ENCODE measurements around the gene DLG2.

DNA sequence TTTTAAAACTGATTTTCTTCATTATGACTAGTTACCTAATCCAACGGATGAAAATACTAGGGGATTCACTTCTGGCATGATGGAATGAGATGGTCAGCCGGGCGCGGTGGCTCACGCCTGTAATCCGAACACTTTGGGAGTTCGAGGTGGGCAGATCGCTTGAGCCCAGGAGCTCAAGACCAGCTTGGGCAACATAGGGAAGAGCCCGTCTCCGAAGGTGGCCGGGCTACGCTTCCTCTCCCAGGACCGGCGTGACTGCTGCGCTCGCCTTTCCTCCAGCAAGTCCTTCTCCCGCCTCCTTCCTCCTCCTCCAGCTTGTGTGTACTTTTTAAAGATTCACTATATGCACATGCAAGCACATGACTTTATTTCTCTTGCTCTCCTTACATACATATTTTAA lies 1835.6 kb downstream of the DLG2 start:
- TF ChIP-seq, protein P1, sequence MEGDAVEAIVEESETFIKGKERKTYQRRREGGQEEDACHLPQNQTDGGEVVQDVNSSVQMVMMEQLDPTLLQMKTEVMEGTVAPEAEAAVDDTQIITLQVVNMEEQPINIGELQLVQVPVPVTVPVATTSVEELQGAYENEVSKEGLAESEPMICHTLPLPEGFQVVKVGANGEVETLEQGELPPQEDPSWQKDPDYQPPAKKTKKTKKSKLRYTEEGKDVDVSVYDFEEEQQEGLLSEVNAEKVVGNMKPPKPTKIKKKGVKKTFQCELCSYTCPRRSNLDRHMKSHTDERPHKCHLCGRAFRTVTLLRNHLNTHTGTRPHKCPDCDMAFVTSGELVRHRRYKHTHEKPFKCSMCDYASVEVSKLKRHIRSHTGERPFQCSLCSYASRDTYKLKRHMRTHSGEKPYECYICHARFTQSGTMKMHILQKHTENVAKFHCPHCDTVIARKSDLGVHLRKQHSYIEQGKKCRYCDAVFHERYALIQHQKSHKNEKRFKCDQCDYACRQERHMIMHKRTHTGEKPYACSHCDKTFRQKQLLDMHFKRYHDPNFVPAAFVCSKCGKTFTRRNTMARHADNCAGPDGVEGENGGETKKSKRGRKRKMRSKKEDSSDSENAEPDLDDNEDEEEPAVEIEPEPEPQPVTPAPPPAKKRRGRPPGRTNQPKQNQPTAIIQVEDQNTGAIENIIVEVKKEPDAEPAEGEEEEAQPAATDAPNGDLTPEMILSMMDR (IDR thresholded peaks at IDR 0.05) = no peak
- no peak for TF ChIP-seq POLR2AphosphoS5 (IDR thresholded peaks at IDR 0.05)
- TF ChIP-seq EP300 (IDR thresholded peaks at IDR 0.05) = no peak

All from sigmoid colon (tissue), 4 donors.